Nephron progenitor cell (in vitro differentiated cells): Measurements from ENCODE around the gene SEH1L.
A peak's percentile ranks its signal among the peaks of the same experiment; 100 is the strongest.

Source experiments
- DNase-seq: peaks from one replicate; pipeline ENCODE4 v3.0.0; 2021
- H3K27ac Mint-ChIP-seq: 2 replicates; pipeline ENCODE4 v1.8.0; 2021; ENCODE audit warnings: mild to moderate bottlenecking, moderate library complexity, mixed read lengths
- H3K27me3 Mint-ChIP-seq: 2 replicates; pipeline ENCODE4 v1.8.0; 2021; ENCODE audit warnings: mild to moderate bottlenecking, low read depth, mixed read lengths; ENCODE audit not compliant: poor library complexity
- H3K36me3 Mint-ChIP-seq: 2 replicates; pipeline ENCODE4 v1.8.0; 2021; ENCODE audit warnings: low read depth, mixed read lengths
- H3K4me1 Mint-ChIP-seq: 2 replicates; pipeline ENCODE4 v1.8.0; 2021; ENCODE audit warnings: mixed read lengths
- H3K4me3 Mint-ChIP-seq: 2 replicates; pipeline ENCODE4 v1.8.0; 2021; ENCODE audit warnings: mild to moderate bottlenecking, moderate library complexity, mixed read lengths
- H3K9me3 Mint-ChIP-seq: 2 replicates; pipeline ENCODE4 v1.8.0; 2021; ENCODE audit warnings: mild to moderate bottlenecking, moderate library complexity, mixed read lengths
- CTCF ChIP-seq: fragments of 200-600 bp; sonication (generic); IDR thresholded peaks from 2 replicates; pipeline ENCODE4 v1.5.0; 2021; ENCODE audit warnings: antibody characterized with exemption

SEH1L gene

GRCh38 chr18:13003466-13003896 lies 55.7 kb downstream of the SEH1L start:
- Mint-ChIP-seq H3K27ac (no peak overlapping the region), H3K9me3 (no peaks in the 10 kb centered on the region), H3K36me3 (peaks cover 6% of the 10 kb centered on the region), H3K4me3 (no peak overlapping the region), H3K27me3 (no peaks in the 10 kb centered on the region), H3K4me1 (no peaks in the 10 kb centered on the region)
- peak; percentile 44 for TF ChIP-seq CTCF
- peak; percentile 29 for DNase-seq

- H3K36me3 Mint-ChIP-seq, result peaks cover 14% of the 10 kb centered on the region
- no peak for TF ChIP-seq CTCF
- H3K9me3 Mint-ChIP-seq, result no peaks in the 10 kb centered on the region
- H3K27me3 Mint-ChIP-seq, result no peaks in the 10 kb centered on the region
- DNase-seq, result no peak
- H3K4me1 Mint-ChIP-seq, result no peaks in the 10 kb centered on the region
- H3K27ac Mint-ChIP-seq, result no peak overlapping the region
- H3K4me3 Mint-ChIP-seq, result no peak overlapping the region
Measured at GRCh38 chr18:13004396-13004795, 56.6 kb downstream of the SEH1L start.

- DNase-seq, result no peak
- Mint-ChIP-seq H3K27ac (no peak overlapping the region), H3K4me1 (no peaks in the 10 kb centered on the region), H3K36me3 (peaks cover 22% of the 10 kb centered on the region), H3K27me3 (no peaks in the 10 kb centered on the region), H3K4me3 (no peak overlapping the region), H3K9me3 (no peaks in the 10 kb centered on the region)
- TF ChIP-seq CTCF, result no peak
Measured at GRCh38 chr18:13005289-13005688, 57.5 kb downstream of the SEH1L start.

GRCh38 chr18:13006531-13007247 lies 58.9 kb downstream of the SEH1L start:
- peaks cover 29% of the 10 kb centered on the region for H3K36me3 Mint-ChIP-seq
- no peak for TF ChIP-seq CTCF
- no peaks in the 10 kb centered on the region for H3K4me1 Mint-ChIP-seq
- peak overlapping the region; percentile 69 for H3K27ac Mint-ChIP-seq
- H3K9me3 Mint-ChIP-seq, result no peaks in the 10 kb centered on the region
- H3K4me3 Mint-ChIP-seq, result no peak overlapping the region
- DNase-seq, result no peak
- H3K27me3 Mint-ChIP-seq, result no peaks in the 10 kb centered on the region

- H3K36me3 Mint-ChIP-seq, result peaks cover 34% of the 10 kb centered on the region
- DNase-seq, result no peak
Measured at GRCh38 chr18:13007248-13007560, 59.4 kb downstream of the SEH1L start.

More at GRCh38 chr18:13007248-13007560, 59.4 kb downstream of the SEH1L start:
- Mint-ChIP-seq H3K4me1 (no peaks in the 10 kb centered on the region), H3K9me3 (no peaks in the 10 kb centered on the region), H3K4me3 (no peak overlapping the region), H3K27ac (peak overlapping the region; percentile 69), H3K27me3 (no peaks in the 10 kb centered on the region)
- TF ChIP-seq CTCF, result no peak
